ENCODE results near the gene WWOX. TPM values are rescaled to one million over a fixed set of nuclear protein-coding genes. Genes with fewer than 3 reads are reported as not detected.

The WWOX gene
- total RNA-seq, 1 donor from 2014 or later = 18.6 TPM

- Mint-ChIP-seq H3K4me1 (ENCODE audit: unreplicated experiment) (peaks cover 8% of the 10 kb centered on the region), H3K9me3 (ENCODE audit: unreplicated experiment) (peaks cover 4% of the 10 kb centered on the region), H3K27me3 (ENCODE audit: unreplicated experiment) (peaks cover 7% of the 10 kb centered on the region), H3K36me3 (ENCODE audit: low read depth, unreplicated experiment) (peaks cover 3% of the 10 kb centered on the region), H3K27ac (ENCODE audit: unreplicated experiment) (no peak overlapping the region), H3K4me3 (ENCODE audit: unreplicated experiment) (no peak overlapping the region)
- DNase-seq (ENCODE audit: low spot score) = no peak
- no peak for TF ChIP-seq CTCF (IDR thresholded peaks at IDR 0.05; ENCODE audit: unreplicated experiment)
These were observed 2.7 kb downstream of the WWOX start for GRCh38 chr16:78102122-78102660.

- no peak for DNase-seq (ENCODE audit: low spot score)
- Mint-ChIP-seq H3K4me1 (ENCODE audit: unreplicated experiment) (peaks cover 8% of the 10 kb centered on the region), H3K36me3 (ENCODE audit: low read depth, unreplicated experiment) (peaks cover 3% of the 10 kb centered on the region), H3K9me3 (ENCODE audit: unreplicated experiment) (peaks cover 4% of the 10 kb centered on the region), H3K27ac (ENCODE audit: unreplicated experiment) (no peak overlapping the region), H3K4me3 (ENCODE audit: unreplicated experiment) (no peak overlapping the region), H3K27me3 (ENCODE audit: unreplicated experiment) (peaks cover 7% of the 10 kb centered on the region)
- no peak for TF ChIP-seq CTCF (IDR thresholded peaks at IDR 0.05; ENCODE audit: unreplicated experiment)
These were observed 3.4 kb downstream of the WWOX start for GRCh38 chr16:78102865-78103264.

- TF ChIP-seq CTCF (IDR thresholded peaks at IDR 0.05; ENCODE audit: unreplicated experiment) = no peak
- no peaks in the 10 kb centered on the region for H3K36me3 Mint-ChIP-seq (ENCODE audit: low read depth, unreplicated experiment)
- no peaks in the 10 kb centered on the region for H3K9me3 Mint-ChIP-seq (ENCODE audit: unreplicated experiment)
These were observed 6.1 kb downstream of the WWOX start for GRCh38 chr16:78105517-78105916.

GRCh38 chr16:78106686-78107085, 7.2 kb downstream of the WWOX start:
- no peak for DNase-seq (ENCODE audit: low spot score)
- H3K36me3 Mint-ChIP-seq (ENCODE audit: low read depth, unreplicated experiment) = no peaks in the 10 kb centered on the region
- H3K27ac Mint-ChIP-seq (ENCODE audit: unreplicated experiment) = no peak overlapping the region
- H3K9me3 Mint-ChIP-seq (ENCODE audit: unreplicated experiment) = no peaks in the 10 kb centered on the region
- H3K27me3 Mint-ChIP-seq (ENCODE audit: unreplicated experiment) = peaks cover 7% of the 10 kb centered on the region
- TF ChIP-seq CTCF (IDR thresholded peaks at IDR 0.05; ENCODE audit: unreplicated experiment) = no peak
- H3K4me3 Mint-ChIP-seq (ENCODE audit: unreplicated experiment) = no peak overlapping the region
- H3K4me1 Mint-ChIP-seq (ENCODE audit: unreplicated experiment) = no peaks in the 10 kb centered on the region

More at GRCh38 chr16:78105517-78105916, 6.1 kb downstream of the WWOX start:
- H3K4me1 Mint-ChIP-seq (ENCODE audit: unreplicated experiment) = peaks cover 2% of the 10 kb centered on the region
- no peak overlapping the region for H3K27ac Mint-ChIP-seq (ENCODE audit: unreplicated experiment)
- no peak for DNase-seq (ENCODE audit: low spot score)
- H3K27me3 Mint-ChIP-seq (ENCODE audit: unreplicated experiment) = peaks cover 7% of the 10 kb centered on the region
- H3K4me3 Mint-ChIP-seq (ENCODE audit: unreplicated experiment) = no peak overlapping the region

- Mint-ChIP-seq H3K27ac (ENCODE audit: unreplicated experiment) (no peak overlapping the region), H3K4me1 (ENCODE audit: unreplicated experiment) (no peaks in the 10 kb centered on the region), H3K36me3 (ENCODE audit: low read depth, unreplicated experiment) (no peaks in the 10 kb centered on the region), H3K4me3 (ENCODE audit: unreplicated experiment) (no peak overlapping the region), H3K27me3 (ENCODE audit: unreplicated experiment) (peaks cover 7% of the 10 kb centered on the region), H3K9me3 (ENCODE audit: unreplicated experiment) (no peaks in the 10 kb centered on the region)
- no peak for TF ChIP-seq CTCF (IDR thresholded peaks at IDR 0.05; ENCODE audit: unreplicated experiment)
- DNase-seq (ENCODE audit: low spot score) = no peak
These were observed 9.0 kb downstream of the WWOX start for GRCh38 chr16:78108451-78108850.
